SK-N-SH treated with all-trans-retinoic acid at 6 μM for 48 hours (cell line): ENCODE results near the gene MLLT6.

Experiments
- ARNTL ChIP-seq: fragments of 450-650 bp; formaldehyde crosslinking; IDR thresholded peaks from 2 replicates; pipeline ENCODE4 v1.5.0; 2020; ENCODE audit warnings: low read depth, mild to moderate bottlenecking, moderate library complexity, borderline replicate concordance
- CSDC2 ChIP-seq: fragments of 250-450 bp; sonication (Bioruptor Pico); IDR thresholded peaks from 2 replicates; pipeline ENCODE4 v1.5.0; 2020; ENCODE audit warnings: mild to moderate bottlenecking, moderate library complexity
- ESRRG ChIP-seq: fragments of 250-450 bp; sonication (Bioruptor Pico); IDR thresholded peaks from 2 replicates; pipeline ENCODE4 v1.6.1; 2021; ENCODE audit warnings: mild to moderate bottlenecking
- ISL1 ChIP-seq: fragments of 250-450 bp; sonication (Bioruptor Pico); IDR thresholded peaks from 2 replicates; pipeline ENCODE4 v2.1.2; 2022; ENCODE audit warnings: mild to moderate bottlenecking, moderate library complexity
- OSR1 ChIP-seq: fragments of 250-450 bp; sonication (Bioruptor Pico); IDR thresholded peaks from 2 replicates; pipeline ENCODE4 v1.8.0; 2022; ENCODE audit warnings: moderate library complexity, mild to moderate bottlenecking, inconsistent platforms
- TCF4 ChIP-seq: fragments of 250-450 bp; sonication (Bioruptor Pico); IDR thresholded peaks from 2 replicates; pipeline ENCODE4 v1.8.0; 2021; ENCODE audit warnings: mild to moderate bottlenecking, moderate library complexity, borderline replicate concordance
- TOX ChIP-seq: fragments of 250-450 bp; sonication (Bioruptor Pico); IDR thresholded peaks from 2 replicates; pipeline ENCODE4 v1.8.0; 2021; ENCODE audit warnings: mild to moderate bottlenecking, moderate library complexity, borderline replicate concordance
- ZC3H10 ChIP-seq: fragments of 250-450 bp; sonication (Bioruptor Pico); IDR thresholded peaks from 2 replicates; pipeline ENCODE4 v1.5.1; 2021; ENCODE audit warnings: mild to moderate bottlenecking, moderate library complexity
- ZFP30 ChIP-seq: fragments of 450-650 bp; formaldehyde crosslinking; IDR thresholded peaks from 2 replicates; pipeline ENCODE4 v1.5.0; 2022; ENCODE audit warnings: mild to moderate bottlenecking, moderate library complexity
- ZNF70 ChIP-seq: fragments of 450-650 bp; formaldehyde crosslinking; IDR thresholded peaks from 2 replicates; pipeline ENCODE4 v1.5.0; 2020; ENCODE audit warnings: mild to moderate bottlenecking, moderate library complexity
- ZNF8 ChIP-seq: fragments of 450-650 bp; formaldehyde crosslinking; IDR thresholded peaks from 2 replicates; pipeline ENCODE4 v1.5.0; 2020; ENCODE audit warnings: mild to moderate bottlenecking, moderate library complexity
- TF ChIP-seq, protein P1 (sequence below): fragments of 250-450 bp; sonication (Bioruptor Pico); IDR thresholded peaks from 2 replicates; pipeline ENCODE4 v1.8.0; 2020; ENCODE audit warnings: mild to moderate bottlenecking, moderate library complexity, borderline replicate concordance
- TF ChIP-seq, protein P2 (sequence below): fragments of 250-450 bp; sonication (Bioruptor Pico); IDR thresholded peaks from 2 replicates; pipeline ENCODE4 v1.5.1; 2021; ENCODE audit warnings: mild to moderate bottlenecking, moderate library complexity
- TF ChIP-seq, protein P3 (sequence below): fragments of 250-450 bp; sonication (Bioruptor Pico); IDR thresholded peaks from 2 replicates; pipeline ENCODE4 v1.5.0; 2020; ENCODE audit warnings: mild to moderate bottlenecking, moderate library complexity

DNA sequence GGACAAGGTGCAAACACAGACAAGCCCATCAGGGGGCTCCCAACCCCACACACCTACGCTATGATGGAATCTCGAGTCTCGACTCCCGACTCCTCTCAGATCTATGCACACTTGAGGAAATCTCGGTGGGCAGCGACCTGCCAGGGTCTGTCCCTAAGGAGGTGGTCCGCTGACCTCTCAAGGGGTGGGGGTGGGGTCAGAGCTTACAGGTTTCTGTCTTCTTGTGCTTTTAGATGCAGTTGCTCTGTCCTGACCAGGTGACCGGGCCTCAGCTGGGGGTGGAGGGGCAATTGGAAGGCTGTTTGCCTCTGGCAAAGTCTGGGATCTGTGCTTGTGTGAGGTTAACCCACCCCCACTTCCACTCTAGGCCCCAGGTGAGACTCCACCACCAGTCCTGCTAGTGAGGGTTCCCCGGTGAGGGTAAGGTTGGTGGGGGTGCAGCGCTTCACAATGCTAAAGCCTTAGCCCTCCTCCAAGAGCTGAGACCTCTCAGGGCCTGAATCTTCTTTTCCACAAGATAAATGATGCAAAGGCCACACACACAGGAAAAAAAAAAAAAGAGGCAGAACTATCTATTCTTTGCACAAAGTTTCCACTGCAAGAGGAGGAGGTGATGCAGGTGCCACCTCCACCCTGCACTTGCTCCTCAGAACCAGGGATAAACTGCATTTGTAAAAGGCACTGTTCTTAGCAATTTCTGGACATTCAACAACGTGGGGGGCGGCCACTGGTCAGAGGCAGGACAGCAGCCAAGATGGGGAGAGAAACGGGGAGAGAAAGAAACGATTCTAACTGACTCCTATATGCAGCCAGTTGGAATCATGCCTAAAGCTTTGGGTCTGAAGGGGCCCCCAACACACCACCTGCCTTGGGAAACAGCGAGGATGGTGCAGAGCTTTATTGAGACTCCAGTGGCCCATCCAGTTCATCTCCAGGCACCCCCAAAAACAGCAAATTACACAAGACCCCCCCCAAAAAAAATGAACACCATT lies 29.2 kb downstream of the MLLT6 start:
- TF ChIP-seq CSDC2 (CRISPR knock-in tag), result no peak
- TF ChIP-seq ZFP30 (CRISPR knock-in tag), result no peak
- TF ChIP-seq, protein P1, sequence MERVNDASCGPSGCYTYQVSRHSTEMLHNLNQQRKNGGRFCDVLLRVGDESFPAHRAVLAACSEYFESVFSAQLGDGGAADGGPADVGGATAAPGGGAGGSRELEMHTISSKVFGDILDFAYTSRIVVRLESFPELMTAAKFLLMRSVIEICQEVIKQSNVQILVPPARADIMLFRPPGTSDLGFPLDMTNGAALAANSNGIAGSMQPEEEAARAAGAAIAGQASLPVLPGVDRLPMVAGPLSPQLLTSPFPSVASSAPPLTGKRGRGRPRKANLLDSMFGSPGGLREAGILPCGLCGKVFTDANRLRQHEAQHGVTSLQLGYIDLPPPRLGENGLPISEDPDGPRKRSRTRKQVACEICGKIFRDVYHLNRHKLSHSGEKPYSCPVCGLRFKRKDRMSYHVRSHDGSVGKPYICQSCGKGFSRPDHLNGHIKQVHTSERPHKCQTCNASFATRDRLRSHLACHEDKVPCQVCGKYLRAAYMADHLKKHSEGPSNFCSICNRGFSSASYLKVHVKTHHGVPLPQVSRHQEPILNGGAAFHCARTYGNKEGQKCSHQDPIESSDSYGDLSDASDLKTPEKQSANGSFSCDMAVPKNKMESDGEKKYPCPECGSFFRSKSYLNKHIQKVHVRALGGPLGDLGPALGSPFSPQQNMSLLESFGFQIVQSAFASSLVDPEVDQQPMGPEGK (CRISPR knock-in tag), result no peak
- no peak for TF ChIP-seq ISL1 (CRISPR knock-in tag)
- TF ChIP-seq ARNTL (CRISPR knock-in tag), result no peak
- TF ChIP-seq, protein P2, sequence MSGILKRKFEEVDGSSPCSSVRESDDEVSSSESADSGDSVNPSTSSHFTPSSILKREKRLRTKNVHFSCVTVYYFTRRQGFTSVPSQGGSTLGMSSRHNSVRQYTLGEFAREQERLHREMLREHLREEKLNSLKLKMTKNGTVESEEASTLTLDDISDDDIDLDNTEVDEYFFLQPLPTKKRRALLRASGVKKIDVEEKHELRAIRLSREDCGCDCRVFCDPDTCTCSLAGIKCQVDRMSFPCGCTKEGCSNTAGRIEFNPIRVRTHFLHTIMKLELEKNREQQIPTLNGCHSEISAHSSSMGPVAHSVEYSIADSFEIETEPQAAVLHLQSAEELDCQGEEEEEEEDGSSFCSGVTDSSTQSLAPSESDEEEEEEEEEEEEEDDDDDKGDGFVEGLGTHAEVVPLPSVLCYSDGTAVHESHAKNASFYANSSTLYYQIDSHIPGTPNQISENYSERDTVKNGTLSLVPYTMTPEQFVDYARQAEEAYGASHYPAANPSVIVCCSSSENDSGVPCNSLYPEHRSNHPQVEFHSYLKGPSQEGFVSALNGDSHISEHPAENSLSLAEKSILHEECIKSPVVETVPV (CRISPR knock-in tag), result no peak
- no peak for TF ChIP-seq TCF4
- no peak for TF ChIP-seq TOX
- TF ChIP-seq ZC3H10, result no peak
- TF ChIP-seq ZNF8, result no peak
- TF ChIP-seq ESRRG, result no peak
- no peak for TF ChIP-seq OSR1 (CRISPR knock-in tag)
- TF ChIP-seq, protein P3, sequence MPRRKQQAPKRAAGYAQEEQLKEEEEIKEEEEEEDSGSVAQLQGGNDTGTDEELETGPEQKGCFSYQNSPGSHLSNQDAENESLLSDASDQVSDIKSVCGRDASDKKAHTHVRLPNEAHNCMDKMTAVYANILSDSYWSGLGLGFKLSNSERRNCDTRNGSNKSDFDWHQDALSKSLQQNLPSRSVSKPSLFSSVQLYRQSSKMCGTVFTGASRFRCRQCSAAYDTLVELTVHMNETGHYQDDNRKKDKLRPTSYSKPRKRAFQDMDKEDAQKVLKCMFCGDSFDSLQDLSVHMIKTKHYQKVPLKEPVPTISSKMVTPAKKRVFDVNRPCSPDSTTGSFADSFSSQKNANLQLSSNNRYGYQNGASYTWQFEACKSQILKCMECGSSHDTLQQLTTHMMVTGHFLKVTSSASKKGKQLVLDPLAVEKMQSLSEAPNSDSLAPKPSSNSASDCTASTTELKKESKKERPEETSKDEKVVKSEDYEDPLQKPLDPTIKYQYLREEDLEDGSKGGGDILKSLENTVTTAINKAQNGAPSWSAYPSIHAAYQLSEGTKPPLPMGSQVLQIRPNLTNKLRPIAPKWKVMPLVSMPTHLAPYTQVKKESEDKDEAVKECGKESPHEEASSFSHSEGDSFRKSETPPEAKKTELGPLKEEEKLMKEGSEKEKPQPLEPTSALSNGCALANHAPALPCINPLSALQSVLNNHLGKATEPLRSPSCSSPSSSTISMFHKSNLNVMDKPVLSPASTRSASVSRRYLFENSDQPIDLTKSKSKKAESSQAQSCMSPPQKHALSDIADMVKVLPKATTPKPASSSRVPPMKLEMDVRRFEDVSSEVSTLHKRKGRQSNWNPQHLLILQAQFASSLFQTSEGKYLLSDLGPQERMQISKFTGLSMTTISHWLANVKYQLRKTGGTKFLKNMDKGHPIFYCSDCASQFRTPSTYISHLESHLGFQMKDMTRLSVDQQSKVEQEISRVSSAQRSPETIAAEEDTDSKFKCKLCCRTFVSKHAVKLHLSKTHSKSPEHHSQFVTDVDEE (CRISPR knock-in tag), result no peak
- TF ChIP-seq ZNF70 (CRISPR knock-in tag), result no peak
